Endometrium (tissue), 2 donors: ENCODE results near the gene HELZ.
"Not testable (repeated sequence)": the region's sequence is repeated elsewhere in the genome, so short reads cannot be mapped to it uniquely, and the experiment has no call there.

Source experiments
- FAIRE-seq: peaks from 2 replicates; lab custom pipeline; 2012; peaks lifted over from hg19 to GRCh38; lab: Jason Lieb, UNC
- donor health status: control.
- donor health status: control.

The HELZ gene

DNA sequence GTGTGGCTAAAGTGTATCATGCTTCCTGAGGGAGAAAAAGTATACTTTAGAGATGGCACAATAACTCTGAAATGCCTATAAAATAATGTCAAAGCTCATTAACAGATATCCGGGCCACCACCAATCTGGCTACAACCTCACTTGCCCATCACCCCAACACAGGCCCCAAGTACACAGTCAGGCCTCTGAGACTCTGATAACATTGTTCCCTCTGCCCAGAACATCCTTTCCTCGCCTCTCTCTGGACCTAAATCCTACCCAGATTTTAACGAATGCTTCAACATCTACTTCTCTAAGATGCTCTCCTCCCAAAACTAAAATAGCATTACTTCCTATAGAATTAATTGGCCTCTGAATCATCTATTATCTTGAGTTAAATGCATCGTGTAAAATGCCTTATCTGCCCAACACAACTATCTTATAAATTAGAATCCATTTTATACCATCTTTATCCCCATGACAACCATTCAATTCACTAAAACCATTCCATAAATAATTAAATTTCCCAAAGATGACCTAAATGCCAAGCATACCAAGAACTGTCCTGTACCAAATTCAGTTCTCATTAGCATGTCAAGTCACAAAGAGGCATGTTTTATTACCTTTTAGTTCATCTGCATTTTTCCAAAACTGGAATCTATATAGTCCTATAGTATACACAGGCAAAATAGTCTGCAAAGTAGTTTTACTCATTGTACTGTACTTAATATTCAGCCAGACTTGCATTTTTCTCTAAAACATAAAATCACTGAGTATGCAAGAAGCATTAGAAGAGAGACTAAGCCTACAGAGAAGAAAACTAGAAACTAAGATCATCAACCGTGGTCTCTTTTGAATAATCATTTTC is 15.7 kb downstream of the HELZ start:
- FAIRE-seq: no peak

DNA sequence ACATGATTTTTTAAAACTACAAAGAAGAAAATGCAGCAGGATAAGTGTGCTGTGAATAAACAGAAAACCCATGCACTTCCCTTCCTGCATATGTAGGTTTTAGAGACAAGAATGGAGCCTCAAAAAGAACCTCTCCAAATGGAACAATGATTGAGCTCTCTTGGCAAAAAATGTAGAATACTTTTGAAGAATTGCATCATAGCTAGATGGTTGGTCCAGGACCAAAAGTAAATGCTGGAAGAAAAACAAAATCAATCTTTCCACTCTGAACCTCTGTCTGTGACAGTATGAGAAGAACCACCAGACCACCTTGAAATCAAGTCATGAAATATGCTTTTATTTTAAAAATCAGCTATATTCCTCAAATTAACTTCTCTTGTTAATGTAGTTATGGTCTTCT is 17.5 kb downstream of the HELZ start:
- no peak for FAIRE-seq

DNA sequence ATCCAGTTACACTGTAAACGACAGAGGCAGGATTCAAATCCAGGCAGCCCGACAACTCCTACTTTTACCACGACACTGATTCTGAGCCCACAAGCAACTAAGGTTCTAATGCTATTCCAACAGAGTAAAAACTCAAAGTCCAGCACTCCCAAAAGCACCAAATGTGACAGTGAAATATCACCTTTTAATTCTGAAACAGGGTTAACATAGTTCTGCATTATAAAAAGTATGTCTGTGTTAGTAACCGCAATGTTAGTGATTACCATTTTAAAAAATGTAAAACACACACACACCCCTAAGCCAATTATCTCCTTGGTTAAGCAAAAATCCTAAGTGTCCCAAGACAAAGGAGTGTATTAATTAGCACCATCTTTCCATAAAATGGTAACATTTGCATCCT is 19.7 kb downstream of the HELZ start:
- FAIRE-seq: no peak

DNA sequence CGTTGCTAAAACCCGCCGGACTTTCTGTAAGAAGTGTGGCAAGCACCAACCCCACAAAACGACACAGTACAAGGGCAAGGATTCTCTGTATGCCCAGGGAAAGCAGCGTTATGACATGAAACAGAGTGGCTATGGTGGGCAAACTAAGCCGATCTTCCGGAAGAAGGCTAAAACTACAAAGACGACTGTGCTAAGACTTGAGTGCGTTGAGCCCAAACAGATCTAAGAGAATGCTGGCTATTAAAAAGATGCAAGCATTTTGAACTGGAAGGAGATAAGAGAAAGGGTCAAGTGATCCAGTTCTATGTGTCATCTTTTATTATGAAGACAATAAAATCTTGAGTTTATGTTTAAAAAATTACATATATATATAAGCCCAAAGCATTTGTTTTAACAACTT is 20.3 kb downstream of the HELZ start:
- FAIRE-seq: no peak

DNA sequence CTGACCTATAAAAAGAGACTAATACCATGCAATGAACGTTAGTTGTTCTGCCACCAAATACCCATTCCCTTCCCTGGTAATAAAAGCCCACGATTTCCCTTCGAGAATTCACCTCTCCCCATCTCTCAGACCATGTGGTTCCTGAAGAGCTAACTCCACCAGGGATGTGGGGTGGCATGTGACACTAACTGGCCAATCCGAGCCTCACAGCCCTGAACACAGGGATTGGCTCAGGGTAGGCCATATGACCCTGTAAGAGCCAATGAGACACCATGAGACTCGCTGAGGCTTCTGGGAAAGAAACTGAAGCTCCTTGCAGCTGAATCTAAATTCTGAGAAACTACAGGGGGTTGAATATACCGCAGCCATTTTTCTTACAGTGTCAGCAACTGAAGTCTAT is 21.1 kb downstream of the HELZ start:
- FAIRE-seq: no peak

DNA sequence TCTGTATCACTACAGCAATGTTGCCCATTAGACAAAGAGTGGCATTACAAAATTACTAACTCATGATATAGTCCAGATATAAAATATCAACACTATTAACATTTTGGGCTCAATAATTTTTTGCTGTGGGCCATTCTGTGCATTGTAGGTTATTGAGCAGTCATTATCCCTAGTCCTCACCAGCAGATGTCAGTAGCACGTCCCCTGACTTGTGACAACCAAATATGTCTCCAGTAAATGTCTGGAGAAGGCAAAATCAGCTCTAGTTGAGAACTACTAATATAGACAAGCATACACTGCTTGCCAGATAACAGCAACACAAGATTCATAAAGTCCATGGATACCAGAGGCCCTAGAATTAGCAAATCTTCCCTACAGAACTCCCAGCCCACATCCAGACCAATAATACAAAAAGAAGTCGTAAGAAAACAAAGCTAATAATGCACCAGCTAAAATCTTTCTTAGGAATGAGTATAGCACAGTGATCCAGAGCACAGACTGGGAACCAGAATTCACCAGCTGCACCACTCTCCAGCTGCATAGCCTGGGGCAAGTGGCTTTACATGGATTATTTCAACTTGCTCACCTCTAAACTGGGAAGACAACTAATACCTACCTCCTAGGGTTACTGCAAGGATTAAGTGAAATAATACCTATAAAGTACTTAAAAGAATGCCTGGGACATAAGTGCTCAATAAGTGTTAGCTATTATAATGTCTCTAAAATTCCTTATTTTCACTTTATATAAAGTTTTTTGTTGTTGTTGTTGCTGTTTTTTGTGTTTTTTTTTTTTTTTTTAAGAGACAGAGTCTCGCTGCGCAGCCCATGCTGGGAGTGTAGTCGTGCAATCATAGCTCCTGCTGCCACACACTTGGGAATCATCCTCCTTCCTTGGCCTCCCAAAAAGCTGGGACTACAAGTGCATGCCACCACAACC is 23.7 kb downstream of the HELZ start:
- no peak for FAIRE-seq

DNA sequence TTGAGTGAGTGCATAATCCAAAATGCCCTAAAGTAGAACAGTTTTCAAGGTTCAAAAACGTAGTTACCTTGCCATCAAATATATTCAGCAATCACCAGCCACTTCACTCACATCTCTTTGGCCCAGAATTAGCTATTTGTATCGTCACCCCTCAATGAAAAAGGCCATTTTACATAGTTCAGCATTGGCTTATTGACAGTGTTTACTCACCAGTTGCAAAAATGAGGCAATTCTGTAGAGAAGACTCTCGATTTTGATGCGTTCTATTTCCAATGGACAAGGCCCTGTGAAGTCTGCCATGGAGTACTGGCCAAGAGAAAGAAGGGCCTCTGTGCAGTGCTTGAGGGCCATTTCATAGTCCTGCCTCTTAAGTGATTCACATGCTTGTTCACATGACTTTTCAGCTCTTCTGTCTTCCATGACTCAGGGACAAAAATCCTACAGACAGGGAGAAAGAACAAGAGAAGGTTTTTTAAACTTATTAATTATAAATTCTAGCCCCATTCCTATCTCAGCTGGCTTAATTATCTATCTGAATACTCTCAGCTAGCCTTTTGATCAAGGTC is 26.5 kb downstream of the HELZ start:
- no peak for FAIRE-seq

DNA sequence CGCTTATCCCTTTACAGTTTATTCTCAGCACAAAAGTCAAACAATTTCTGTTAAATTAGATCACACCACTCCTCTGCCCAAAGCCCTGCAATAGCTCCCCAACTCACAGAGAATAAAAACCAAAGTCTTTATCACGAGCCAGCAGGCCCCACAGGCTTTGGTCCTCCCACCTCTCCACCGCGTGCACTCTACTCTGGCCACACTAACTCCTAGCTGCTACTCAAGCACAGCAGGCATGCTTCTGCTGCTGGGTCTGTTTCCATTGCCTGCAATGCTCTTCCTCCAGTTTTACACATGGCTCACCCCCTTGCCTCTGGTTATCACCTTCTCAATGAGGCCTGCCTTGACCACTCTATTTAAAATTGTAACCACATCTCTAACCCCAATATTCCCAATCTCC is 27.6 kb downstream of the HELZ start:
- FAIRE-seq: no peak

DNA sequence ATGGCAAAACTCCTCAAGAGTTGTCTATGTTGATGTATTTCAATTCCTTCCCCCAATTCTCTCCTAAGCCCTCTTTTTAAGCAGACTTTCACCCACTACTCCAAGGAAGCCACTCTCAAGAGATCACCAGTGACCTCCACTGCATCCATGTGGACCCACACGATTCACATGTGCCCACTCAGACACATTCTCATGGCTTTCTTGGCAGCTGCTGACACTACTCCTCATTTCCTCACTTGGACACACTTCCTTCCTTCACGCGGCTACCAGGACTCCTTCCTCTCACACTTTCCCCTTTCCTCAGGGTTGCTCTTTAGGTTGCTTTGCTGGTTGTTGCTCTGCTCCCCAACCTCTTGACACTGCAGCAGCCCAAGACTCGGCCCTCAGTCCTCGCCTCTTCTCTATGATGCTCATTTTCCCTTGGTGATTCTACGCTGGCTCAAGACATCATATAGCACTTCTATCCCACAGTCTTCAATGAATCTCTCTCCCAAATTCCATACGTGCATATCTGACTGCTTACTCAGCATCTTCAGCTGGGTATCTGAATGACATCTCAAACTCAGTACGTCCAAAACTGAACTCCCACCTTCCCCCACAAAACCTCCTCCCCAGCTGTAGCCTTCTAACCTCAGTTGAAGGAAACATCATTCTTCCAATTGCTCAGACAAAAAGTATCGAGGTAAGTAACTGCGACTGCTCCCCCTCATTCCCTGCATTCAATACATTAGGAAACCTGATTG is 28.2 kb downstream of the HELZ start:
- FAIRE-seq: no peak

DNA sequence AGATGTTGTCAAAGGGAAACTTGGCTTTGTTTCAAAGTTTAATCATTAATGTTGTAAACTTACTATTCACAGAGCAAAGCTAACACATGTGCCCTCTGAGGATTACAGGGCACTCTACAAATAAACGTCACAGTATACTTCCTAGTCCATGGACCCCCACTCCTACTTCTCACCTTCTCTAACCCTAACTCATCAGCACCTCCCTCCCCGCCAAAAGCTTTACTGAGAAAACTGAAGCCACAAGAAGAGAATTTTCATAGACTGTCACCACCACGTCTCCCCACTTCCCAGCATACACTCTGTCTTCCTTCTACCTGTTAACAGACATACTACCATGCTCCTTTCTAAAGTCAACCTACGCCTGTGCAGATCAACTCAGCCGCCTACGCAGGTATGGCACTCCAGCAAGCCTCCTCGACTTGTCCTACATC is 29.0 kb downstream of the HELZ start:
- no peak for FAIRE-seq

DNA sequence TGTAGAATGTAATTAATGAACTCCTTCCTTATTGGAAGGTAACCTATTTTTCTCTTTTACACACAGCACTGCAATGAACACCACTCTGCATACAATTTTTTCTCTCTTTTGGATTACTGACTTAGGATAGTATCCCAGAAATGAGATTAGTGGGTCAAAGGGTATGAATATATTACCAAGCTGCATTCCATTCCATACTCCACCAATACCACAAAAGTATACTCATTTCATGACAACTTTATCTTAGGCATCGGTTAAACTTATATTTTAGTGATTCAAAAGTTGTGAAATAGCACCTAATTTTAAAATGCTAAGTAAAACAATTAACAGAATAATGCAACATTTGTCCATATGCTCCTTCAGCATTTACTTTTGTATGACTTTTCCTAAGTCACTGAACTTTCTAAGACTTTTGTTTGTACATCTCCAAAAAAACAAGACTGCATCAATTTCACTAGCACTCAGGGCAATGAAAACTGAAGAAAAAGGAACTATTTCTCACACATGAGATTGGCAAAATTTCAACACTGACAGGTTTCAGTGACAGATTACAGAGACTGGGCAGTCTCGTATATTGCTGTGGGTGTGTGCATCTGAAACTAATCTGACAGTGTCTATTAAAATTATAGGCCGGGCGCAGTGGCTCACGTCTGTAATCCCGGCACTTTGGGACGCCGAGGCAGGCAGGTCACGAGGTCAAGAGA is 32.1 kb downstream of the HELZ start:
- no peak for FAIRE-seq

DNA sequence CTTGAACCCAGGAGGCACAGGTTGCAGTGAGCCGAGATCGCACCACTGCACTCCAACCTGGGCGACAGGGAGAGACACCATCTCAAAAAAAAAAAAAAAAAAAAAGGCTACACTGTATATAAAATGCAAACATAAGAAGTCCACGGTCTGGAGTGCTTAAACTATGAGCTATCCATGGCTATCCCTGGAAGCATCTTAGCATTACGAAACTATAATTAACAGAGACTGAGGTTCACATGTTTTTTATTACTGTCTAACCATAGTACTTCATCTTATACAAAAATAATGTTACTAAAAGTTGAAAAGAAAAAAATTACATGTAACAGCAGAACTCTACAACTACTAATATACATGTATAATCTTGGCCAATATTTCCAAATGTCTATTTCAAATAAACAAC is 32.8 kb downstream of the HELZ start:
- no peak for FAIRE-seq

DNA sequence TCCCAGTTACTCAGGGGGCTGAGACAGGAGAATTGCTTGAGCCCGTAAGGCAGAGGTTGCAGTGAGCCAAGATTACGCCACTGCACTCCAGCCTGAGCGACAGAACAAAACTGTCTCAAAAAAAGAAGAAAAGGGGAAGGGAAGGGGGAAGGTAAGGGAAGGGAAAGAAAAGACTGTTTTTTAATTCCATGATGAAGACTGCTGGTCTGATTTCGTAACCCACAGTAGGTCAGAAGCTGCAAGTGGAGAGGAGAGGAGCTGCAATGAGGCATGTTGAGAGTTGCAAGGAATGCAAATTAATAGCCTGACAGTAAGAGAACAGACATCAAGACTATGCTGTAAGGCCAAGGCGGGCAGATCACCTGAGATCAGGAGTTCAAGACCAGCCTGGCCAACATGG is 33.3 kb downstream of the HELZ start:
- FAIRE-seq: no peak

DNA sequence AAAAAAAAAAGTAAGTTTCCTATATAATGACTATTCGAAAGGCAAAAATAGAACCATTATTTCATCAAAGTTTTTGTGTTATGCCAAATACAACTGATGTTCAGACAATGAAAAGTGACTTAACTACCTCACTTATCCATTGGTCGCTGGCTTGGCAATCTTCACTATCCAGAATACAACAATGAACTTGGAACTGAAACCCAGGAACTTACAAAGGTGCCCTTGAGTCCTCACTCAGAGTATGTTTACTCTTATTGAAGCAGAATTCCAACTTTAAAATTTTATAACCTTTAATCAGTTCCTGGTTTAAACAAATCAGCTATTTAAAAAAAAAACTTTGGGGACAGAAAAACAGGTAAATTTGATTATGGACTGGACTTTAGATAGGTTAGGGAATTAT is 34.1 kb downstream of the HELZ start:
- FAIRE-seq: no peak

DNA sequence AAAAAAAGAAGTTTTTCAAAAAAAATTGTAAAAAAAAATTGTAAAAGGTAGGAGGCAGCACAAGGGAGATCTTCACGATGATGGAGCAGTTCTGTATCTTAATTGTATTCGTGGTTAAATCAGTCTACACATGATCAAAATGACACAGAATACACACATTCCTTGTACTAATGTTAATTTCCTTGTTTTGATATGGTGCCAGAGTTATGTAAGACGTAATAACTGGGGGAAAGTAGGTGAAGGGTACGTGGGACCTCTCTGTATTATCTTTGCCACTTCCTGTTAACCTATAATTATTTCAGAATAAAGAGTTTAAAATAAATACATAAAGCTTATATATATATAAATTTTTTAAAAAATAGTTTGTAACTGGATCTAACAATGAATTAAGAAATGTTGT is 36.8 kb downstream of the HELZ start:
- no peak for FAIRE-seq

DNA sequence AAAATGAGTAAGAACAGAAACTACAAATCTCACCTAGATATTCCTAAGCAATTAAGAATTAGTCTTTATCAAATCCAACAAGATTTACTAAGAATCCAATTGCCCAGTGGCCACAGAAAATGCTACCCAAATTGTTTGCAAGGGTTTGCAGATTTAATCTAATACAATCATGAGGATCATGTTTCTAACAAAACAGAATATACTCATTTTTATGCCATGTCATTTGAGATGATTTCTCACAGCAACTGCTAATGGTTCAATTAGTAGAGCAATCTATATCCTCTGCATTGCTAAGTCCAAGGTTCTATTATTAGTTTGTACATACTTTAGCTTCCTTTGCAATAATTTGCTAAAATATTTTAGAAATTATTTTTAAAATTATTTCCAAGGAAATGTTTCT is 41.2 kb downstream of the HELZ start:
- FAIRE-seq: no peak

DNA sequence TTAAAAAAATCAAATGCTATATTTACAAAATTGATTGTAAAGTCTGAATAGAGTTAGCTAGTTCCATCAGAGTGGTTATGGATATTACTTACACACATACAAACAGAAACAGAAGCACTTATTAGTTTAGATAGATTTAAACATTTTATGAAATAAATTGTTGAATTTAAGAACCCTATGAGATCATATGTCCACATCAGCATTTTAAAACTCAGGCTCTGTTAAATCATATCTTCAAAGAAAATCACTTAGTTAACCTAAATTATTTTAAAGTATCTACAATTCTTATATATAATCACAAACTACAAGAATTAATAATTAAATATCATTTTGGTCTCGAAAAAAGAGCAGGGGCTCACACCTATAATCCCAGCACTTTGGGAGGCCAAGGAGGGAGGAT is 42.5 kb downstream of the HELZ start:
- FAIRE-seq: no peak

DNA sequence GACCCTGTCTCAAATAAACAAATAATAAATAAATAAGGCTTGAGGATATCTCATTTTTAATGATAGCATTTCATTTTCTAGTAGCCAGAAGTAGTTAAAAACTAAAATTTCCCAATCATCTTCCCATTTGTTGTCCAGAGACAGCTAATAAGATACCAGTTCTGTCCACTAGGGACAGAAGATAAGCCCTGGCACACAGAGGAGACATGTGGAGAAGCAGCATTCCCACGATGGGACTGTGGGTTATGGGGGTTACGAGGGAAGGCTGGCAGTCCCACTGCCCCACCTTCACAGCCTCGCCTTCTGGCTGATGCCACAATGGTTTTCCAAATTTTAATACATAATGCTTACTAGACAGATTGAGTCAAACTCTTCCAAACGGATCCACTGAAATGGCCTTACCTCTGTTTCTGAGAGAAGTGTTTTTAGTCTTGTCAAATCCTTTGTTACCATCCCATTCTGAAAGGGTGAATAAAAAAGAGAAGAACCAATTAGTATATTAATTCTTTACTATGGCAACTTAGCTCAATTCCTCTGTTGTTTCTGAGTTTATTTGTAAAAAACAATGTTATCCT is 44.2 kb downstream of the HELZ start:
- no peak for FAIRE-seq

DNA sequence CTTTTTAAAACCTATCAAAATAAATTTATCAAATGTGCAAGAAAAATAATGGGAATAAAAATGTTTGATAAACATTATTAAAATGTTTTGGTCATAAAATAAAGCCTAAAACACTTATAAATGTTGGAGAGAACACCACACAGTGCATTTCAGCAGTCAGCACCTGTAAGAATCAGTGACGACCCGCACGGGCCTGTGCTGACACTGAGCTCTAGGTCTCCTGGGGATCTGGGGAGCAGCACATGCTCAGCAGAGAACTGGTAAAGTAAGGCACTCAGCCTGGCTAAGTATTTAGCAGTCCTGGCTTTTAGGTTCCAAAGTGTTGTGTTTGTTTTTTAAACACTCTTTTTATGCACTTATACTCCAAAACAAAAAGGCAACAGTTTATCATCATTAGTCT is 46.9 kb downstream of the HELZ start:
- FAIRE-seq: no peak

DNA sequence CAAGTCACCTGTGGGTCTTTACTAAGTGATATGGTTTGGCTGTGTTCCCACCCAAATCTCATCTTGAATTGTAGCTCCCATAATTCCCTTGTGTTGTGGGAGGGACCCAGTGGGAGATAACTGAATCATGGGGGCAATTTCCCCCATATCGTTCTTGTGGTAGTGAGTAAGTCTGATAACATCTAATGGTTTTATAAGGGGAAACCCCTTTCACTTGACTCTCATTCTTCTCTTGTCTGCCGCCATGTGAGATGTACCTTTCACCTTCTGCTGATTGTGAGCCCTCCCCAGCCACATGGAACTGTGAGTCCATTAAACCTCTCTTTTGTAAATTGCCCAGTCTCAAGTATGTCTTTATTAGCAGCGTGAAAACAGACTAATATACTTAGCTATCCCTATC is 48.0 kb downstream of the HELZ start:
- not testable (repeated sequence) for FAIRE-seq

DNA sequence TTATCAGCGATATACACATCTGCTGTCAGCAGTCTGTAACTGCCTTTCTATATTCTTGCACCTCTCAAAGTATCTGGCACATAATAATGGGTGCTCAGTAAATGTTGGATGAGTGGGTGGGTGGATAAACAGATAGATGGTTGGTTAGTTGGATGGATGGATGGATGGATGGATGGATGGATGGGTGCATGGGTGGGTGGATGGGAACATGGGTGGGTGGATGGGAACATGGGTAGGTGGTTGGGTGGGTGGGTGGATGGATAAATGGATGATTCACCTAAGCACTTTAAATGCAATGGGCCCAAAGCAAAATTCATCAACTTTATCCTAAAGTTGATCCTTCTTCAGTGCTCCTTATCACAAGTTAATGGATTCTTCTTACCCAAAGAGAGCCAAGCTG is 48.6 kb downstream of the HELZ start:
- FAIRE-seq: no peak
